CD4-positive, alpha-beta T cell treated with Interleukin-2 at 100 ng/mL for 4 hours (primary cell): Measurements from ENCODE around the gene FUT6.
A peak's percentile ranks its signal among the peaks of the same experiment; 100 is the strongest.

ENCODE experiments used
- DNase-seq: peaks from one replicate; pipeline ENCODE4 v3.0.0-alpha.2; 2020; ENCODE audit warnings: low spot score

Gene FUT6

GRCh38 chr19:5804516-5805461 is 34.7 kb downstream of the FUT6 start, which contains the start of gene NRTN:
Gene NRTN (plus strand): TSS chr19:5805067. CDS start chr19:5824166, 19,099 bp downstream.
- DNase-seq = peak; percentile 33

- peak; percentile 90 for DNase-seq
Observed at GRCh38 chr19:5803752-5804515, 35.6 kb downstream of the FUT6 start.

- DNase-seq = no peak
Observed at GRCh38 chr19:5803441-5803751, 36.1 kb downstream of the FUT6 start.

GRCh38 chr19:5801796-5802619 is 37.5 kb downstream of the FUT6 start:
- no peak for DNase-seq

GRCh38 chr19:5800361-5801270 is 38.9 kb downstream of the FUT6 start:
- no peak for DNase-seq

DNA sequence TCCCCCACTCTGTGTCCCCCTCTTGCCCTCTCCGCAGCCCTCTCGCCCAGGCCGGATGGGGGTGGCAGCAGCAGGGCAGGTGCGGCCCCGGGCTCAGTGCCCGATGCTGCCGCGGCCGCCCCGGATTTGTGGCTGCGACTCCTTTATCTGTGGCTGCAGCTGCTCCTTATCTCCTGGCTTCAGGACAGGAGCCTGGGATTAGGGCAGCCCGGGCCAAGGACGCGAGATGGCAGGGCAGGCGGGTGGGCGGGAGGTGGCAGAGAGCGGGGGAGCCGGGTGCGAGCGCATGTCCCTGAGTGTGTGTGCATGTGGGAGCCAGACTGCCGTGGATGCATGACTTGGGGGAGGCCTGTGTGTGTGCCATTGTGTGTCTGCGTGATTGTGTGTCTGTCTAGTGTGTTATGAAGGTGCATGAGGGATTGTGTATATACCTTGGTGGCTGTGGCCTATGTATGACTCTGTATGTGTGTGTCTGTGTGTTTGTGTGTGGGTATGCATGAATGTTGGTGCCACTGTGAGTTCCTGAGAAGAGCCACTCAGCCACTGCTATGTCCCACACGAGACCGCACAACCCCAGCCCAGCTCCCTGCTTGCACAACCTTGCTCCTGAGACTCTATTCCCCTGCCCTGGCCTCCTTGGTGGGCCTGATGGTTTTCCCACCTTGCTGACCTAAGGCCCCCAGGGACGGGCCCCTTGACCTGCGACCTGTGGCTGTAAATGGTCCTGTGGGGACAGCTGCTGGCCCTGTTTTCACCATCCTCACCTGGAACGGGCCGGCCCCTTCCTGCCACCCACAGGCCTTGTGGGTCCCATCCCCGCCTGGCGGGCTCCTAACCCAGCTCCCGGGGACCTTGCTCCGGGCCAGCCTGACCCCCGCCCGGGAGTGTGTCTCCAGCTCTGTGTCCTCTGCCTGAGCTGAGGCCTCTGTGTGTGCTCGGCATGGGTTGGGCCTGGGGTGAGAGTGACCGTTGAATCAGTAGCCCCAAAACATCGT is 40.0 kb downstream of the FUT6 start:
- DNase-seq = no peak

DNA sequence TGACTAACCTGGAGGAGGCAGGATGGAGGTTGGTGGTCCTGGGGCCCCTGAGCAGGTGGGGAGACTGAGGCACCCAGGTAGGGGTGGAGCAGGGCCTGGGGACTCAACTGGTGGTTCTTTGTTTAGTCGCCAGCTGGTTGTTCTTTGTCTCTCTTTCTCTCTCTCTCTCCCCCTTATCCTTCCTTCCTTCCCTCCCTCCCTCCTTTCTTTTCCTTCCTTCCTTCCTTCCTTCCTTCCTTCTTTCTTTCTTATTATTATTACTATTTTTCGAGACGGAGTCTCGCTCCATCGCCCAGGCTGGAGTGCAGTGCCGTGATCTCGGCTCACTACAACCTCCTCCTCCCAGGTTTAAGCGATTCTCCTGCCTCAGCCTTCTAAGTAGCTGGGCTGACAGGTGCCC is 41.3 kb downstream of the FUT6 start:
- no peak for DNase-seq

DNA sequence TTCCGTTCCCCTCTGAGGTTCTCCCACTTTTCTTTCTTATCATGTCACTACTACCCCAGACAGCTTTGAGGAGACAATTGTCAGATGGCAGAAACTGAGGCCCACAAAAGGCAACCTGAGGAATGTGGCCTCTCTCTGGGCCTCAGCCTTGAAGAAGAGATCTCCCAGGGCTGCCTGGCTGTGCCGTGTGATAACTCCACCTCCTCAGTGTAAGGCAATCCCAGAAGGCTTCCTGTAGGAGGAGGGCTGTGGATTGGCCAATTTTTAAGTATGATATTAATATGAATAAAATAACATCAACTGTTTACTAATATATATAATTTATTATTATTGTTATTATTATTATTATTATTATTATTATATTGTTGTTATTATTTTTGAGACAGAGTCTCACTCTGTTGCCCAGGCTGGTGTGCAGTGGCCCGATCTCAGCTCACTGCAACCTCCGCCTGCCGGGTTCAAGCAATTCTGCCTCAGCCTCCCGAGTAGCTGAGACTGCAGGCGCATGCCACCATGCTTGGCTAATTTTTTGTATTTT is 44.1 kb downstream of the FUT6 start:
- DNase-seq = no peak

GRCh38 chr19:5793188-5793587 is 46.3 kb downstream of the FUT6 start:
- DNase-seq = no peak

DNA sequence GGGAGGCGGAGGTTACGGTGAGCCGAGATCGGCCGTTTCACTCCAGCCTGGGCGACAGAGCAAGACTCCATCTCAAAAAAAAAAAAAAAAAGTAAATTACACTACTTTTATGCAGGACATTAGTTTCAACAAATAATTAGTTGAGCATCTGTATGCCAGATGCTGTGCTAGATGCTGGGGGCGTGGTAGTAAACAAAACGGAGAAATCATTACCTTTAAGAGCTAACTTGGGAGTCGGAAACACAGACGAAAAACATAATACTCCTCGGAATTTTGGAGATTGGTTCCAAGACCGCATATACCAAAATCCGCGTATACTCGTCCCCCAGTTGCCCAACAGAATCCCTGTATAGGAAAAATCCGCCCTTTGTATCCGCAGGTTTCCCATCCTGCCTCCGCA is 47.3 kb downstream of the FUT6 start:
- no peak for DNase-seq

DNA sequence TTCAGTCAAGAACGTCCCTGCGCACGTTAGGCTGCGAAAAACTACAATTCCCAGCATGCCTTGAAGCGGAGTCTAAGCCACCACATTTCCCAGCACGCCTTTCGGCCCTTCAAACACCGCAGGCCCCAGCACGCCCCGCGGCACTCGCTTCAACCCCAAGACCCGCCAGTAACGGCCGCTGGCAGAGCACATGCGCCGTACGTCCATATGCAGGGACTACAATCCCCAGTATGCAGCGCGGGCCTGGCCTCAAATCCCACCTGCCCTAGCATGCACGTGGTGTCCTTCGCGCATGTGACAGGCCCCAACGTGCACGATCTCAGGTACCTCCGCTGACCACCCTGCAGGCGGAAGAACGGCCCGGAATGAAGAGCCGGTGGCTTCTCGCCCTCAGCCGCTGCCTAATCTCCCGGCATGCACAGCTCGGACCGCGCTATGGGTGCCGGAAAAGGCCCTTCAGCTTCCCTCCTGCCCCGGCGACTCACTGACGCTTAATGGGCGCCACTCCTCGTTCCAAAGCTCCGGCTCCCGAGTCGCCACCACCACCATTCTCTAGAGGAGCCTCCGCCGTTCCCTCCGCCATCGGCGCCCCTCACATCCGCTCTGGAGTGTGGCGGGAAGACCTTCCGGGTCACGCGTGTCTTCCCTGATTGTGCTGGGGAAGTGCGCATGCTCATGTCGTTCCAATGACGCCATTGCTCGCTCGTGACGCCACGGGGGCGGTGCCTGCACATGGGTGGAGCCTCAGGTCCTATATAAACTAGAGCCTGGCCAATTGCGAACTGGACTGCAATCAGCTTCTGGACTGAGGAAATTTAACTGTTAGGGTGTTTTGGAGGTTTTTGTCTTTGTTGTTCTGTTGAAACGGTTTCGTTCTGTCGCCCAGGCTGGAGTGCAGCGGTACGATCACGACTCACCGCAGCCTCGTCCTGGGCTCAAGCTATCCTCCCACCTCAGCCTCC is 48.7 kb downstream of the FUT6 start, which contains the start of gene DUS3L:
DUS3L (minus strand) TSS at position 605 of the 962 bp plus-strand sequence; CDS start at position 583, 22 bp downstream.
- DNase-seq = peak; percentile 96

DNA sequence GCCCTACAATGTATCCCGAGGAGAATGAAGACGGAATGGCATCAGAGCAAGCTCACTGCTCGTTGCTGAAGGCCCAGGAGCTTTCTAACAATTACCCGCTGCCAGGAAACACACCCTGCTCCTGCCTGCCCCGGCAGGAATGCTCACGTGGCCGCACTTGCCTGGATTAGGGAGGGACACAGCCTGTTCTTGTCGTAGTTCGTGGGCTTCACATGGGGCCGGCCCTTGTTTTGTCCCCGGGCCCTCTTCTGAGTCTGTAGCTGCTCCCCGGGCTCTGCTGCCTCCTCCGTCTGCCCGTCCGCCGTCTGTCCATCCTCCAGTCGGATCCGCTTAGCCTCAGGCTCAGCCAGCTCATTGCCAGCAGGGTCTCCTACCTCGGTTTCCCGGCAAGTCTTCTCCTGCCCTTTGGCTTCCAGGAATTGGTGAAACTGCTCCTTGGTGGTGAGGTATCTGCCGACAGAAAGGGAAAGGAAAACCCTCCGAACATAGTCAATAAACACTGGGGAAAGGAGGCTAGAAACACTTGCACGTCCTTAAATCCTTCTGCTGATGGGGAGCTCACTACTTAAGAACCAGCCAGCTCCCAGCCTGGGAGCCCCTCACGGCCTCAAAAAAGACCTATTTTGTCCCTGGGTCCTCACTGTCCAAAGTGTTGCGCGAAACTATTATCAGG is 49.5 kb downstream of the FUT6 start:
- DNase-seq = no peak

DNA sequence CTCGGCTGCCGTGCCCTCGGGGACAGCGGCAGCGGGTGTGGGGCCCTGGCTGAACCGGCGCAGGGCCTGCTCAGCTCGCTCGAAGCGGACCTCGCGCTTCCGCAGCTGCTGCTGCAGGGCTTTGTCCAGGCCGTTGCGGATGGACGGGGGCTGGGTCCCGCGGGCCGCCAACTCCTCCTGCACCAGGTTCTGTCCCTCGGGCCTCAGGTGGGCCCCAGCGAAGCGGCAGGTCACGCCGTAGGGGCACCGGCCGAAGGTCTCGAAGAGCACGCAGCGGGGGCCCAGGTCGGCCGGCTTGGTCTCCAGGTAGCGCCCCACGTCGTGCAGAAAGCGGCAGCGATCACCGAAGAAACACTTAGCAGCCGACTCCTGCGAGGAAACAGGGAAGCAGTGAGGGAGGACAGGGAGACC is 50.1 kb downstream of the FUT6 start:
- no peak for DNase-seq

- no peak for DNase-seq
Observed at GRCh38 chr19:5788422-5788821, 51.1 kb downstream of the FUT6 start.

GRCh38 chr19:5787409-5788182 is 51.9 kb downstream of the FUT6 start:
- DNase-seq = no peak

- no peak for DNase-seq
Observed at GRCh38 chr19:5786593-5787408, 52.7 kb downstream of the FUT6 start.
